ENCODE data around the gene PNKD. TPM values are rescaled to one million over a fixed set of nuclear protein-coding genes. Genes with fewer than 3 reads are reported as not detected.

The PNKD gene
- total and polyA plus RNA-seq, 10 of the 15 experiments (the other 5 are each of a cell fraction or from before 2014, with no cell fraction given): 27.2 to 106 (median 61.3) TPM

GRCh38 chr2:218269900-218270720 lies at the start of gene PNKD, which contains the start of gene AAMP (continued):
- peak; percentile 57; the same call in 1 of the 2 replicates for TF ChIP-seq PML (IDR thresholded peaks at IDR 0.05; ENCODE audit: low read length)
- no peak for TF ChIP-seq BRCA1 (IDR thresholded peaks at IDR 0.05; ENCODE audit: low read depth, low read length)
- no peak for TF ChIP-seq NFXL1 (IDR thresholded peaks at IDR 0.05; ENCODE audit: borderline replicate concordance)
- peak; percentile 92 for TF ChIP-seq FOXK2 (IDR thresholded peaks at IDR 0.05)
- TF ChIP-seq ZNF687 (IDR thresholded peaks at IDR 0.05): peak; percentile 49; the same call in 1 of the 2 replicates
- TF ChIP-seq PAX8 (IDR thresholded peaks at IDR 0.05): no peak
- no peak for TF ChIP-seq EED (IDR thresholded peaks at IDR 0.05; ENCODE audit: low read depth)
- TF ChIP-seq, protein P1, sequence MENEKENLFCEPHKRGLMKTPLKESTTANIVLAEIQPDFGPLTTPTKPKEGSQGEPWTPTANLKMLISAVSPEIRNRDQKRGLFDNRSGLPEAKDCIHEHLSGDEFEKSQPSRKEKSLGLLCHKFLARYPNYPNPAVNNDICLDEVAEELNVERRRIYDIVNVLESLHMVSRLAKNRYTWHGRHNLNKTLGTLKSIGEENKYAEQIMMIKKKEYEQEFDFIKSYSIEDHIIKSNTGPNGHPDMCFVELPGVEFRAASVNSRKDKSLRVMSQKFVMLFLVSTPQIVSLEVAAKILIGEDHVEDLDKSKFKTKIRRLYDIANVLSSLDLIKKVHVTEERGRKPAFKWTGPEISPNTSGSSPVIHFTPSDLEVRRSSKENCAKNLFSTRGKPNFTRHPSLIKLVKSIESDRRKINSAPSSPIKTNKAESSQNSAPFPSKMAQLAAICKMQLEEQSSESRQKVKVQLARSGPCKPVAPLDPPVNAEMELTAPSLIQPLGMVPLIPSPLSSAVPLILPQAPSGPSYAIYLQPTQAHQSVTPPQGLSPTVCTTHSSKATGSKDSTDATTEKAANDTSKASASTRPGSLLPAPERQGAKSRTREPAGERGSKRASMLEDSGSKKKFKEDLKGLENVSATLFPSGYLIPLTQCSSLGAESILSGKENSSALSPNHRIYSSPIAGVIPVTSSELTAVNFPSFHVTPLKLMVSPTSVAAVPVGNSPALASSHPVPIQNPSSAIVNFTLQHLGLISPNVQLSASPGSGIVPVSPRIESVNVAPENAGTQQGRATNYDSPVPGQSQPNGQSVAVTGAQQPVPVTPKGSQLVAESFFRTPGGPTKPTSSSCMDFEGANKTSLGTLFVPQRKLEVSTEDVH (IDR thresholded peaks at IDR 0.05; ENCODE audit: low read depth, partially characterized antibody): peak; percentile 57
- no peak for TF ChIP-seq RBBP5 (conservative IDR thresholded peaks at IDR 0.05)
- peak; percentile 45; the same call in 1 of the 2 replicates for TF ChIP-seq MTA2 (IDR thresholded peaks at IDR 0.05; ENCODE audit: low read depth)
- TF ChIP-seq ZNF622 (IDR thresholded peaks at IDR 0.05): no peak
- TF ChIP-seq CBX5 (IDR thresholded peaks at IDR 0.05; ENCODE audit: low read depth): no peak
- TF ChIP-seq TCF12 (IDR thresholded peaks at IDR 0.05; ENCODE audit: low read depth, low read length): no peak
- TF ChIP-seq, protein P2, sequence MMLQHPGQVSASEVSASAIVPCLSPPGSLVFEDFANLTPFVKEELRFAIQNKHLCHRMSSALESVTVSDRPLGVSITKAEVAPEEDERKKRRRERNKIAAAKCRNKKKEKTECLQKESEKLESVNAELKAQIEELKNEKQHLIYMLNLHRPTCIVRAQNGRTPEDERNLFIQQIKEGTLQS (IDR thresholded peaks at IDR 0.05; ENCODE audit: borderline replicate concordance, extremely low read depth, low read depth, low read length): no peak
- no peak for TF ChIP-seq ZNF274 (IDR thresholded peaks at IDR 0.05; ENCODE audit: insufficient read depth, insufficient read length)
- peak in 2 of 3 experiments; percentile 10 to 33; a peak in 2 of 6 replicates for TF ChIP-seq CTCF (IDR thresholded peaks at IDR 0.05 in 2 of 3, conservative IDR thresholded peaks at IDR 0.05 in 1 of 3; ENCODE audit: control insufficient read depth in 2 of 3, extremely low read depth in 1 of 3, insufficient read depth in 1 of 3, low read depth in 3 of 3, low read length in 3 of 3)
- peak; percentile 15; the same call in 1 of the 2 replicates for TF ChIP-seq USF2 (IDR thresholded peaks at IDR 0.05; ENCODE audit: borderline replicate concordance, low read depth, low read length)
- no peak for TF ChIP-seq CHD1 (IDR thresholded peaks at IDR 0.05; ENCODE audit: low read depth, low read length)
